ENCODE results near the gene ZNF524. TPM values are rescaled to one million over a fixed set of nuclear protein-coding genes. Genes with fewer than 3 reads are reported as not detected.

ZNF524 gene
- total and polyA plus RNA-seq, 7 donors = 24.5 to 49.2 (median 37.1) TPM

DNA sequence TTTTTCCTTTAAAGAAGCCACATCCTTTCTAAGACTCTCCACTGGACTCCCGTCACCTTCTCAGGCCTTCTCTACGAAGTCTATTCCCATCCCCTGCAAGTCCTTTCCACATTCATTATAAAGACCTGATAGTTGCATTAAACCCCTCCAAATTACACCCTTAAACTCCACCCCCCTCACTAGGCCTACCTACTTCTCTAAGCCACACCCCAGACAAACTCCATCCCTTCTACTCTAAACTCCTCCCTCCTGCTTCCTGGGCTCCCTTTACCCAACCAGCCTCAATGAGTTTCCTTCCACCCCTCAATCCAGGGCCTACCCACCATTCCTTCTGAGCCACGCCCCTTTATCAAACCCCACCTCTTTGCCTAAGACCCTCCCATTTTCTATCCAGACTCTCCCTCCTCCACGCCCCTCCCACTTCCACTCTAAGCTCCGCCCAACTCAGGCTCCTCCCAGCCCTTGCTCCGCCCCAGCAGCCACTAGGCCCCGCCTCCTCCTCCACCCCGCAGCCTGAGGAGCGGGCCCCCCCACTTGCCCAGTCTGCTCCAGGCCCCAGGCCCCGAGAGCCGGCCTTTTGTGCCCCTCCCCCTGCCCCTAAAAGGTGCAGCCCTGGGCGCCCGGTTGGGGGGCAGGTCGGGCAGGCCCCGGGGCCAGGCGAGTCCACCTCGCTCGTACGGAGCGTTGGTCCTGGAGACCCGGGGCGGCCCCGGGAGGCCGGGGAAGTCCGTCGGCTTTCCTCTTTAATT is 1.2 kb upstream of the ZNF524 start:
- Histone ChIP-seq H3K27me3 (no peaks in the 10 kb centered on the region), H3K9me3 (no peaks in the 10 kb centered on the region), H3K27ac (peak overlapping the region; percentile 93 to 98 (median 98)), H3K4me3 (peak overlapping the region; percentile 69 to 86 (median 83)), H3K4me1 (peaks cover 0 to 14% (median 10%) of the 10 kb centered on the region in 4 donors), H3K36me3 (peaks cover 0 to 29% (median 4%) of the 10 kb centered on the region in 4 donors)
- 7% methylated on average over 26 of the region's 26 CpGs for WGBS, 2 donors
- DNase-seq = peak; percentile 98
- intact Hi-C loops (cut with DNase I) = loop anchor here (1.0 kb wide), 1 partner anchor 55 kb away; no protein-coding TSS in a partner anchor
- TF ChIP-seq POLR2AphosphoS5 (IDR thresholded peaks at IDR 0.05) (peak in 1 of 4 donors; percentile 3), POLR2A (IDR thresholded peaks at IDR 0.05) (no peak)

DNA sequence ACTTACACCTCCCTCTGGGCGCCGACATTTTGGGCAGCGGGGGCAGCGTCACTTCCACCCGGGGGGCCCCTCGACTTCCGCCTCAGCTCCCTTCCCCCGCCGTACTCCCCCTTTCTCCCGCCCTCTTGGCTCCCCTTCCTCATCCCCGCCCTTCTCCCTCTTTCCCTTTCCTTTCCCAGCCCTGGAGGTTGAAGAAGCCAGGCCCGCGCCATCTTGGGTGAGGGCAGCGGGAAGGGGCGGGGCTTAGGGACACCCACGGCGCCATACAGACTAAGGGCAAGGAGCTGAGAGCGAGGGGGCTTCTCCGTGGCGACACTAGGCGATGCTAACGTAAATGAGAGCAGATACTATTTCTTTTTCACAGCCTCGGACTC is 633 bp upstream of the ZNF524 start, which contains the start of gene FIZ1:
Gene FIZ1 (minus strand): TSS at position 50 of the 374 bp plus-strand sequence. CDS start 1,652 bp downstream, outside the sequence.
- Histone ChIP-seq H3K27ac (peak within 1 kb of the TSS; percentile 93 to 98 (median 98)), H3K27me3 (no peaks in the 10 kb centered on the region), H3K4me1 (peaks cover 0 to 19% (median 16%) of the 10 kb centered on the region in 4 donors), H3K4me3 (peak within 1 kb of the TSS; percentile 69 to 86 (median 83)), H3K9me3 (no peaks in the 10 kb centered on the region), H3K36me3 (peaks cover 0 to 29% (median 4%) of the 10 kb centered on the region in 4 donors)
- WGBS, 2 donors = 0% methylated on average over 23 of the region's 23 CpGs
- TF ChIP-seq, protein P1, sequence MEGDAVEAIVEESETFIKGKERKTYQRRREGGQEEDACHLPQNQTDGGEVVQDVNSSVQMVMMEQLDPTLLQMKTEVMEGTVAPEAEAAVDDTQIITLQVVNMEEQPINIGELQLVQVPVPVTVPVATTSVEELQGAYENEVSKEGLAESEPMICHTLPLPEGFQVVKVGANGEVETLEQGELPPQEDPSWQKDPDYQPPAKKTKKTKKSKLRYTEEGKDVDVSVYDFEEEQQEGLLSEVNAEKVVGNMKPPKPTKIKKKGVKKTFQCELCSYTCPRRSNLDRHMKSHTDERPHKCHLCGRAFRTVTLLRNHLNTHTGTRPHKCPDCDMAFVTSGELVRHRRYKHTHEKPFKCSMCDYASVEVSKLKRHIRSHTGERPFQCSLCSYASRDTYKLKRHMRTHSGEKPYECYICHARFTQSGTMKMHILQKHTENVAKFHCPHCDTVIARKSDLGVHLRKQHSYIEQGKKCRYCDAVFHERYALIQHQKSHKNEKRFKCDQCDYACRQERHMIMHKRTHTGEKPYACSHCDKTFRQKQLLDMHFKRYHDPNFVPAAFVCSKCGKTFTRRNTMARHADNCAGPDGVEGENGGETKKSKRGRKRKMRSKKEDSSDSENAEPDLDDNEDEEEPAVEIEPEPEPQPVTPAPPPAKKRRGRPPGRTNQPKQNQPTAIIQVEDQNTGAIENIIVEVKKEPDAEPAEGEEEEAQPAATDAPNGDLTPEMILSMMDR (IDR thresholded peaks at IDR 0.05) = no peak
- TF ChIP-seq POLR2AphosphoS5 (IDR thresholded peaks at IDR 0.05) (peak in 3 of 4 donors; percentile 2 to 49 (median 44)), POLR2A (IDR thresholded peaks at IDR 0.05) (no peak), EP300 (IDR thresholded peaks at IDR 0.05) (no peak)
- DNase-seq = peak; percentile 100
- intact Hi-C loops (cut with DNase I) = loop anchor here (1.0 kb wide), 1 partner anchor 55 kb away; no protein-coding TSS in a partner anchor

DNA sequence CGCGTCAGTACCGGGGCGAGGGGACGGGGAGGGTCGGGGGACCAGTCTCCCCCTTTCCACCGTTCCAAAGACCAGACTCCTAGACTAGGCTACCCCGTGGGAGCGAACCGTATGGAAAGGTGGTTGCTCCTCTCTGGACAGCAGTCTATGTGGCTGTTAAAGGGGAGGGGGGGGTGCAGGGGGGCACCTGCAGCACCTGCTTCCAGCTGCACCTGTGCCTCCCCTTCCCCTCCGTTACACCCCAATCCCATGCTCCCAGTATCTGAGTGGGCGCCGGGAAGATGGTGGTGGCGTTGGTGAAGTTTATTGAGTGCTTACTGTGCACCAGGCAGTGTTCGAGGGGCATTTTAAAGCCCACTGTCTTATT is 557 bp downstream of the ZNF524 start:
- Histone ChIP-seq H3K27me3 (no peaks in the 10 kb centered on the region), H3K27ac (peak overlapping the region; percentile 93 to 98 (median 98)), H3K36me3 (peaks cover 0 to 20% (median 4%) of the 10 kb centered on the region in 4 donors), H3K4me3 (peak overlapping the region; percentile 69 to 86 (median 83)), H3K9me3 (no peaks in the 10 kb centered on the region), H3K4me1 (peaks cover 0 to 27% (median 20%) of the 10 kb centered on the region in 4 donors)
- DNase-seq = no peak
- intact Hi-C loops (cut with DNase I) = no loop called here
- no peak for TF ChIP-seq EP300 (IDR thresholded peaks at IDR 0.05)
- TF ChIP-seq POLR2A (IDR thresholded peaks at IDR 0.05) = no peak
- TF ChIP-seq POLR2AphosphoS5 (IDR thresholded peaks at IDR 0.05) = no peak
- TF ChIP-seq, protein P1 (IDR thresholded peaks at IDR 0.05) = no peak
- 3 to 5% methylated on average over 15 of the region's 15 CpGs for whole genome bisulfite sequencing, 2 donors

DNA sequence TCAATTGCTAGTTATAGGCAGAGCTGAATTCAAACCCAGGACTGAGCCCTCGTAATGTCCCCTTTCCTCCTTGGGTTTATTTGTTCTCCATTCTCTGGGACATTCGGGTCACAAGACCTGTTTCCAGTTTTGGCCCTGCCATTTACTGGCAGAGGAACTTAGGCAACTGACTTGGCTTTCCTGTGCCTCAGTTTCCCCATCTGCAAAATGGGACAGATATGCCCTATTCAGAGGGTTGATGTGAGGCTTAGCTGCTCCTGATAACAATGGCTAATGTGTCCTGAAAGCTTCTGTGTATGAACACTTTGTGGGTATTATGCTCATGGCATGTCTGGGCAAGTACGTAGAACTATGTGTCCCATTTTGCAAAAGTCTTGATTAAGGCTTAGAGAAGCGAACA is 996 bp downstream of the ZNF524 start:
- TF ChIP-seq EP300 (IDR thresholded peaks at IDR 0.05) = no peak
- TF ChIP-seq POLR2A (IDR thresholded peaks at IDR 0.05) = no peak
- TF ChIP-seq, protein P1 (IDR thresholded peaks at IDR 0.05) = no peak
- intact Hi-C loops (cut with DNase I) = no loop called here
- peaks cover 0 to 17% (median 4%) of the 10 kb centered on the region in 4 donors for H3K36me3 ChIP-seq
- peak overlapping the region; percentile 69 to 86 (median 83) for H3K4me3 ChIP-seq
- H3K27me3 ChIP-seq = no peaks in the 10 kb centered on the region
- H3K9me3 ChIP-seq = no peaks in the 10 kb centered on the region
- peaks cover 0 to 31% (median 22%) of the 10 kb centered on the region in 4 donors for H3K4me1 ChIP-seq
- peak overlapping the region; percentile 93 to 98 (median 98) for H3K27ac ChIP-seq
- DNase-seq = no peak
- 61 to 84% methylated on average over 4 of the region's 4 CpGs for WGBS, 2 donors
